ENCODE results near the gene MYO5B. TPM values are rescaled to one million over a fixed set of nuclear protein-coding genes. Genes with fewer than 3 reads are reported as not detected.
A peak's percentile ranks its signal among the peaks of the same experiment; 100 is the strongest.

Gene MYO5B
- total RNA-seq, 1 donor from 2014 or later, result 6.7 TPM

DNA sequence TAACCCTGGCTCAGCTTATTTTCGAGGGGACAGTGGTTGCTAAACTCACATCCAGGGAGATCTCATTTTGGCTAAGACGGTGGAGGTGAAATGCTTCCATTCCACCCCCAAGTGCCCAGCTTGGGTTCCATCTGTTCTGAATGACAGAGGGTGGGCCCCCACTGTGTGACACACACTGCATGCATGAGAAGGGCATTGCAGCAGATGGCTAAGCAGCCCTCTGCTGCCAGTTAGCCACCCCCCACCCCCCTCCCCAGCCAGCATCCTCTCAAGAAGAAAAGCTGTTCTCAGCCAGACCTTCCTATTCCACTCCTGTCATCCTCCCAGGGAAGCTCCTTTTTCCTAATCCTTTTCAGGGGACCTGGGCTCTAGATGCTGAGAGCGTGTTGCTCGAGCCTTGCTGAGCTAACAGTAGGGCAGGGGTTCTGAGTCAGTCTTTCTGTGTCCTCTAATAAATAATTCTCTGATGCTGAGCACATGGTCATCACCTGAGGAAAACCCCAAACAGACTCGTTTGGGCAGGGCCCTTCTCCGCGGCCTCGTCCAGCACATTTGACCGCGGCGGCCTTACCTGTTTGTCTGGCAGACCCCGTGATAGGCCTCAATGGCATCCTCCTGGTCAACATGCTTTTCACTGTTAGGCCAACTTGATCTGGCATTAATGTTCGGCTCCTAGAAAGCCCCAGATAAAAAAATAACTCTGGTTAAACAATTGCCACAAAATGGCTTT is 332.1 kb downstream of the MYO5B start:
- H3K4me2 ChIP-seq, result no peak overlapping the region
- Mint-ChIP-seq H3K27ac (no peak overlapping the region), H3K4me1 (peaks cover 28% of the 10 kb centered on the region), H3K9me3 (no peaks in the 10 kb centered on the region), H3K36me3 (no peaks in the 10 kb centered on the region), H3K27me3 (ENCODE audit: insufficient read depth, low read depth) (peaks cover 2% of the 10 kb centered on the region), H3K4me3 (no peak overlapping the region)
- H3F3A ChIP-seq (ENCODE audit: low read depth), result no peaks in the 10 kb centered on the region
- no peaks in the 10 kb centered on the region for H3K27me3 ChIP-seq
- no peaks in the 10 kb centered on the region for H3K9me3 ChIP-seq (ENCODE audit: low read depth)
- no peaks in the 10 kb centered on the region for H3K36me3 ChIP-seq
- DNase-seq (ENCODE audit: low spot score), result no peak
- TF ChIP-seq CTCF (IDR thresholded peaks at IDR 0.05) (no peak), EZH2phosphoT487 (IDR thresholded peaks at IDR 0.05) (no peak)
- H3K4me3 ChIP-seq, result no peak overlapping the region
- no peak overlapping the region for H2AFZ ChIP-seq (replicated peaks)
- no peak overlapping the region for H3K27ac ChIP-seq
- H3K4me1 ChIP-seq, result peaks cover 8% of the 10 kb centered on the region
- H4K20me1 ChIP-seq (ENCODE audit: low read depth), result no peaks in the 10 kb centered on the region
- H3K79me2 ChIP-seq (ENCODE audit: low read depth), result no peaks in the 10 kb centered on the region
- H3K9ac ChIP-seq, result no peak overlapping the region

DNA sequence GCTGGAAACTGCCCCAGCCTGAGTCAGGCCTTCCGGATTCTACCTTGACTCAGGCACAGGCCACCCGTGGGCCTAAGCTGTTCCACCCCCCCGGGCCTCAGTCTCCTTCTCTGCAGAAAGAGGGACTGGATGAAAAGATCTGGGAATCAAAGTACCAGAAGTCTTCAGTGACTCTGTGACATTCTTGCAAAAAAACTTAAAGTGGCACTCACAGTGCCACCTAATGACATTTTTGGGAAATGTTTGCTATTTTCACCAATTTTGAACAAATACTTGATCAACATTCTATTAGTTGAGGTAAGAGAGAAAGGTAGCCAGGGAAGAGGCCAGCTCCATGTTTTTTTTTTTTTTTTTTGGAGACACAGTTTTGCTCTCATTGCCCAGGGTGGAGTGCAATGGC is 333.3 kb downstream of the MYO5B start:
- no peak overlapping the region for H3K9ac ChIP-seq
- no peak overlapping the region for H3K27ac ChIP-seq
- H4K20me1 ChIP-seq (ENCODE audit: low read depth), result no peaks in the 10 kb centered on the region
- H3K4me1 Mint-ChIP-seq, result peaks cover 28% of the 10 kb centered on the region
- H3K27me3 ChIP-seq, result no peaks in the 10 kb centered on the region
- no peaks in the 10 kb centered on the region for H3K9me3 Mint-ChIP-seq
- H3K36me3 ChIP-seq, result no peaks in the 10 kb centered on the region
- TF ChIP-seq CTCF (IDR thresholded peaks at IDR 0.05), result peak; percentile 55
- TF ChIP-seq EZH2 (IDR thresholded peaks at IDR 0.05), result no peak
- H3K4me1 ChIP-seq, result peaks cover 8% of the 10 kb centered on the region
- no peaks in the 10 kb centered on the region for H3K36me3 Mint-ChIP-seq
- H3K27ac Mint-ChIP-seq, result no peak overlapping the region
- no peak overlapping the region for H3K4me3 ChIP-seq
- H3K4me3 Mint-ChIP-seq, result no peak overlapping the region
- H2AFZ ChIP-seq (replicated peaks), result no peak overlapping the region
- peak; percentile 16 for DNase-seq (ENCODE audit: low spot score)
- no peaks in the 10 kb centered on the region for H3K79me2 ChIP-seq (ENCODE audit: low read depth)
- no peak overlapping the region for H3K4me2 ChIP-seq
- H3K9me3 ChIP-seq (ENCODE audit: low read depth), result no peaks in the 10 kb centered on the region
- peaks cover 5% of the 10 kb centered on the region for H3K27me3 Mint-ChIP-seq (ENCODE audit: insufficient read depth, low read depth)
- no peaks in the 10 kb centered on the region for H3F3A ChIP-seq (ENCODE audit: low read depth)

DNA sequence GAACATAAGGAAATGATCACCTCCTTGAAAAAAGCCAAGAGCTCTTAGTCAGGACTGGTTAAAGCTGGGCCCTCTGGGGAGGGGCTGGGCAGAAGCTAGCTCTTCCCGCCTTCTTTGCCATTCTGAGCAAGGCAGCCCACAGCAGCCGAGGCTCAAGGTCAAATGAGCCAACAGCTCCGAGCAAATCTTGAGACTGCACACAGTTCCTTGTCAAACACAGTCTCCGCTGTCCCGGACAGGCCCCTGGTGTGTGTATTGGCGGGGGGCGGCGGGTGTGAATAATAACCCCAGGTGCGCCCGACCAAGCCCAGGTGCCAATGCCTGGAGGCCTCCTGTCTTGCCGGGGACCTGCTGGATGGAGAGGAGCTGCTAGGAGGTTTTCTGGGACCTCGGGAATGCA is 335.2 kb downstream of the MYO5B start:
- peaks cover 8% of the 10 kb centered on the region for H3K4me1 ChIP-seq
- H3K36me3 Mint-ChIP-seq, result no peaks in the 10 kb centered on the region
- no peak for DNase-seq (ENCODE audit: low spot score)
- no peaks in the 10 kb centered on the region for H4K20me1 ChIP-seq (ENCODE audit: low read depth)
- no peak overlapping the region for H3K4me3 Mint-ChIP-seq
- H3K27me3 Mint-ChIP-seq (ENCODE audit: insufficient read depth, low read depth), result peaks cover 5% of the 10 kb centered on the region
- H3K4me1 Mint-ChIP-seq, result peaks cover 28% of the 10 kb centered on the region
- TF ChIP-seq CTCF (IDR thresholded peaks at IDR 0.05), result no peak
- H3K36me3 ChIP-seq, result no peaks in the 10 kb centered on the region
- H3F3A ChIP-seq (ENCODE audit: low read depth), result no peaks in the 10 kb centered on the region
- H3K9me3 ChIP-seq (ENCODE audit: low read depth), result no peaks in the 10 kb centered on the region
- H3K27ac ChIP-seq, result no peak overlapping the region
- H3K4me2 ChIP-seq, result no peak overlapping the region
- no peak overlapping the region for H3K4me3 ChIP-seq
- no peaks in the 10 kb centered on the region for H3K27me3 ChIP-seq
- no peak overlapping the region for H3K9ac ChIP-seq
- H3K27ac Mint-ChIP-seq, result no peak overlapping the region
- no peak overlapping the region for H2AFZ ChIP-seq (replicated peaks)
- no peaks in the 10 kb centered on the region for H3K9me3 Mint-ChIP-seq
- H3K79me2 ChIP-seq (ENCODE audit: low read depth), result no peaks in the 10 kb centered on the region
